Natural killer cell (primary cell): ENCODE measurements around the gene KRT32. TPM values are rescaled to one million over a fixed set of nuclear protein-coding genes. Genes with fewer than 3 reads are reported as not detected.

ENCODE experiments used
- ATAC-seq, 3 donors: fragments of 150-1000 bp in 2 of 3; fragments of 200-7000 bp in 1 of 3; cut with Tn5 transposase; 1 replicate in 1 of 3; 2 replicates in 2 of 3; pipeline ENCODE4 v1.10.0; 2021; ENCODE audit warnings: mild to moderate bottlenecking in 2 of 3, moderate library complexity in 2 of 3
- DNase-seq, 2 donors: peaks; one replicate each; pipeline versions ENCODE4 v3.0.0 to v3.0.0-alpha.2; 2013 to 2021; ENCODE audit warnings: mixed read lengths in 1 of 2
- H3K27ac ChIP-seq: one replicate; pipeline ENCODE4 v1.5.1; 2013; ENCODE audit warnings: mild to moderate bottlenecking, low read length
- H3K27me3 ChIP-seq: one replicate; pipeline ENCODE4 v1.6.1; 2013; ENCODE audit warnings: low read length; ENCODE audit not compliant: control insufficient read depth, insufficient read depth
- H3K36me3 ChIP-seq: one replicate; pipeline ENCODE4 v1.6.1; 2013; ENCODE audit warnings: low read length; ENCODE audit not compliant: control insufficient read depth, insufficient read depth
- H3K4me1 ChIP-seq: one replicate; pipeline ENCODE4 v1.6.1; 2013; ENCODE audit warnings: low read length; ENCODE audit not compliant: control insufficient read depth, insufficient read depth
- H3K4me3 ChIP-seq: one replicate; pipeline ENCODE4 v1.5.1; 2013; ENCODE audit warnings: low read length
- H3K9me3 ChIP-seq: one replicate; pipeline ENCODE4 v1.6.1; 2013; ENCODE audit warnings: low read length; ENCODE audit not compliant: control insufficient read depth, insufficient read depth
- H3K27ac Mint-ChIP-seq, 2 donors: one replicate each; pipeline ENCODE4 v1.8.0; 2022; ENCODE audit warnings: mild to moderate bottlenecking in 2 of 2, mixed read lengths in 2 of 2, moderate library complexity in 1 of 2
- H3K27me3 Mint-ChIP-seq, 2 donors: one replicate each; pipeline ENCODE4 v1.8.0; 2022; ENCODE audit warnings: low read depth in 2 of 2, mixed read lengths in 2 of 2
- H3K36me3 Mint-ChIP-seq: one replicate; pipeline ENCODE4 v1.8.0; 2022; ENCODE audit warnings: mixed read lengths
- H3K4me1 Mint-ChIP-seq, 2 donors: one replicate each; pipeline ENCODE4 v1.8.0; 2022; ENCODE audit warnings: mixed read lengths in 2 of 2
- H3K4me3 Mint-ChIP-seq: one replicate; pipeline ENCODE4 v1.8.0; 2022; ENCODE audit warnings: mild to moderate bottlenecking, moderate library complexity, mixed read lengths
- H3K9me3 Mint-ChIP-seq, 2 donors: one replicate each; pipeline ENCODE4 v1.8.0; 2022; ENCODE audit warnings: mixed read lengths in 2 of 2
- WGBS: methylation state at CpG from one replicate; pipeline ENCODE4 v1.1.7; 2013; ENCODE audit warnings: missing lambda C conversion rate; ENCODE audit not compliant: insufficient coverage; 5-methylcytosine and 5-hydroxymethylcytosine counted together
- intact Hi-C: fragments of 100-400 bp; cut with micrococcal nuclease; formaldehyde crosslinking; loops from one replicate; pipeline ENCODE4 v1.14.2; 2022
- total RNA-seq, 4 donors: library from RNA; stranded (reverse); fragments of 120-200 nt in 1 of 4; gene quantifications; one replicate each; pipeline versions ENCODE4 v1.2.3 to v1.2.4, GENCODE V29; 2013 to 2022
- TF ChIP-seq, protein P1 (sequence below): fragments of 200-600 bp; IDR thresholded peaks from one replicate; pipeline ENCODE4 v1.8.0; 2022; ENCODE audit warnings: antibody characterized with exemption

Gene KRT32
- total RNA-seq, 3 donors from 2014 or later (not counting 1 experiment from before 2014, with no cell fraction given), result not detected

DNA sequence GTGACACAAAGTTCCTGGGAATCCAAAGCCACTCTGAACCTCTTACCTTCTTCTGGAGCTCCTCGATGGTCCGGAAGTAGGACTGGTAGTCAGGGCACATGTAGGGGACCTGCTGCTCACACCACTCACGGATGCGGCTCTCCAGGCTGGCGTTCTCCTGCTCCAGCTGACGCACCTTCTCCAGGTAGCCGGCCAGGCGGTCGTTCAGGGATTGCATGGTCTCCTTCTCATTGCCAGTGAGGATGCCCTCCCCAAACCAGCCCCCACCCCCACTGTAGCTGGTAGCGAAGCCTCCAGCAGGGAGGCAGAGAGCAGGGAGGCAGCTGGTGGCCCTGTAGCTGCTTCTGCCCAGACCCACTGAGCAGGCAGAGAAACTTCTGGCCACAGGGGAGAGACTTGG lies 13.4 kb upstream of the KRT32 start:
- 91% methylated on average over 10 of the region's 10 CpGs for WGBS
- peaks cover 2 to 6% of the 10 kb centered on the region in 2 donors for H3K27me3 Mint-ChIP-seq

DNA sequence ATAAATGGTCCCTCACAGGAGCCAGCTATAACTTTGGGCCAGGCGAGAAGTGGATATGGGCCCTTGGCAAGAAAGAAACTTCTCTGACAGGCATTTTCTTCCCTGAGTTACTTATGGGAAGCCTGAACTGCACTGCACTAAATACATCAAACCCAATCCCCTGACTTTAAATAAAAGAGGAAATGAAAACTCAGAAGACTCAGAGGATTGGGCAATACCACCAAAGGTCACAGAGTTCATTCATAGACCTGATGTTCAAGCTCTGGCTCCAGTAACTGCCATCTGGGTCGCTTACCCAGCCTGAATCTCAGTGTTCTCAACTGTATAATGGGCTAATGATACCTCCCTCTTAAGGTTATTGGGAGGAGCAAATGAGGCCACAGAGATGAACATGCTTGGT lies 12.9 kb upstream of the KRT32 start:
- Mint-ChIP-seq H3K9me3 (no peaks in the 10 kb centered on the region), H3K4me1 (no peaks in the 10 kb centered on the region), H3K27me3 (peaks cover 2 to 6% of the 10 kb centered on the region in 2 donors), H3K4me3 (no peak overlapping the region), H3K36me3 (no peaks in the 10 kb centered on the region), H3K27ac (no peak overlapping the region)
- H3K27ac ChIP-seq, result no peak overlapping the region
- WGBS, result 69% methylated on average over 2 of the region's 2 CpGs
- no peaks in the 10 kb centered on the region for H3K36me3 ChIP-seq
- ATAC-seq, result no peak
- no peak for DNase-seq
- H3K27me3 ChIP-seq, result no peaks in the 10 kb centered on the region
- no peaks in the 10 kb centered on the region for H3K4me1 ChIP-seq
- TF ChIP-seq, protein P1, sequence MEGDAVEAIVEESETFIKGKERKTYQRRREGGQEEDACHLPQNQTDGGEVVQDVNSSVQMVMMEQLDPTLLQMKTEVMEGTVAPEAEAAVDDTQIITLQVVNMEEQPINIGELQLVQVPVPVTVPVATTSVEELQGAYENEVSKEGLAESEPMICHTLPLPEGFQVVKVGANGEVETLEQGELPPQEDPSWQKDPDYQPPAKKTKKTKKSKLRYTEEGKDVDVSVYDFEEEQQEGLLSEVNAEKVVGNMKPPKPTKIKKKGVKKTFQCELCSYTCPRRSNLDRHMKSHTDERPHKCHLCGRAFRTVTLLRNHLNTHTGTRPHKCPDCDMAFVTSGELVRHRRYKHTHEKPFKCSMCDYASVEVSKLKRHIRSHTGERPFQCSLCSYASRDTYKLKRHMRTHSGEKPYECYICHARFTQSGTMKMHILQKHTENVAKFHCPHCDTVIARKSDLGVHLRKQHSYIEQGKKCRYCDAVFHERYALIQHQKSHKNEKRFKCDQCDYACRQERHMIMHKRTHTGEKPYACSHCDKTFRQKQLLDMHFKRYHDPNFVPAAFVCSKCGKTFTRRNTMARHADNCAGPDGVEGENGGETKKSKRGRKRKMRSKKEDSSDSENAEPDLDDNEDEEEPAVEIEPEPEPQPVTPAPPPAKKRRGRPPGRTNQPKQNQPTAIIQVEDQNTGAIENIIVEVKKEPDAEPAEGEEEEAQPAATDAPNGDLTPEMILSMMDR, result no peak
- no peaks in the 10 kb centered on the region for H3K9me3 ChIP-seq
- intact Hi-C loops, result no loop called here
- no peak overlapping the region for H3K4me3 ChIP-seq

More for the DNA sequence above, 13.4 kb upstream of the KRT32 start:
- Histone ChIP-seq H3K4me1 (no peaks in the 10 kb centered on the region), H3K36me3 (no peaks in the 10 kb centered on the region), H3K9me3 (no peaks in the 10 kb centered on the region), H3K27me3 (no peaks in the 10 kb centered on the region), H3K27ac (no peak overlapping the region), H3K4me3 (no peak overlapping the region)
- ATAC-seq (no peak), DNase-seq (no peak)
- TF ChIP-seq, protein P1, result no peak
- intact Hi-C loops, result no loop called here
- no peaks in the 10 kb centered on the region for H3K9me3 Mint-ChIP-seq
- no peaks in the 10 kb centered on the region for H3K4me1 Mint-ChIP-seq
- no peak overlapping the region for H3K4me3 Mint-ChIP-seq
- no peaks in the 10 kb centered on the region for H3K36me3 Mint-ChIP-seq
- no peak overlapping the region for H3K27ac Mint-ChIP-seq

DNA sequence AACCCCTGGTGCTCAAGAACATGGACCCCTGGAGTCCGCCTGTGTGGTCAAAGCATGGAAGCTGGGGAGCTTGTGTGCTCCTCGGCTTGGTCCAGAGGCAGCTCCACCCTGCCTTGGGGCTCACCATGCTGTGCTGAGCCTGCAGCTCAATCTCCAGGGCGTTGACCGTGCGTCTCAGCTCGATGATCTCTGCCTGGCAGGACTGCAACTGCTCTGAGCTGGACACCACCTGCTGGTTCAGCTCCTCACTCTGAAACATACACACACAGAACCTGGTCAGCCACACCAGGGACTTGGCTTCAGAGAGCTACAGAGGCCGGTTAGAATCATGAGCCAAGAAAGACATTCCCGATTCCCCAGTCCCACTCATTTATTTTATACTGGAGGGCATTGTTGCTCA lies 11.1 kb upstream of the KRT32 start:
- Histone ChIP-seq H3K9me3 (no peaks in the 10 kb centered on the region), H3K4me3 (no peak overlapping the region), H3K36me3 (no peaks in the 10 kb centered on the region), H3K4me1 (no peaks in the 10 kb centered on the region), H3K27ac (no peak overlapping the region), H3K27me3 (peaks cover 2% of the 10 kb centered on the region)
- Mint-ChIP-seq H3K27ac (no peak overlapping the region), H3K27me3 (no peaks in the 10 kb centered on the region), H3K4me1 (no peaks in the 10 kb centered on the region), H3K4me3 (no peak overlapping the region), H3K9me3 (no peaks in the 10 kb centered on the region), H3K36me3 (no peaks in the 10 kb centered on the region)
- DNase-seq (no peak), ATAC-seq (no peak)
- 88% methylated on average over 8 of the region's 8 CpGs for WGBS
- TF ChIP-seq, protein P1, result no peak
- intact Hi-C loops, result no loop called here
